IPS DF 6.9 (cell line): ENCODE measurements around the gene ENOSF1.

Experiments used
- DNase-seq: peaks from one replicate; pipeline ENCODE4 v3.0.0-alpha.2; 2013; ENCODE audit warnings: low read depth, low spot score
- H3K27ac ChIP-seq: one replicate; pipeline ENCODE4 v1.5.1; 2013; ENCODE audit warnings: low read length, control low read depth
- H3K27me3 ChIP-seq: 2 replicates; pipeline ENCODE4 v1.6.1; 2013; ENCODE audit warnings: mild to moderate bottlenecking, low read length; ENCODE audit not compliant: control insufficient read depth, insufficient read depth
- H3K36me3 ChIP-seq: 2 replicates; pipeline ENCODE4 v1.6.1; 2013; ENCODE audit warnings: low read length; ENCODE audit not compliant: control insufficient read depth, insufficient read depth
- H3K4me1 ChIP-seq: 2 replicates; pipeline ENCODE4 v1.6.1; 2013; ENCODE audit warnings: low read length; ENCODE audit not compliant: control insufficient read depth, insufficient read depth
- H3K4me3 ChIP-seq: 2 replicates; pipeline ENCODE4 v1.5.1; 2013; ENCODE audit warnings: mild to moderate bottlenecking, low read length
- H3K9me3 ChIP-seq: 2 replicates; pipeline ENCODE4 v1.6.1; 2013; ENCODE audit warnings: low read length, inconsistent platforms; ENCODE audit not compliant: control insufficient read depth, insufficient read depth
- WGBS: extraction: QIAGEN DNeasy Blood & Tissue Kit; methylation state at CpG from one replicate; pipeline ENCODE4 v1.1.7; 2013; ENCODE audit warnings: mixed read lengths, missing lambda C conversion rate; ENCODE audit not compliant: insufficient read length, insufficient coverage; 5-methylcytosine and 5-hydroxymethylcytosine counted together

ENOSF1 gene

GRCh38 chr18:658947-659533, 53.4 kb downstream of the ENOSF1 start:
- WGBS = no CpG with 5 or more reads among the region's 10 CpGs
- Histone ChIP-seq H3K36me3 (peaks cover 16% of the 10 kb centered on the region; the same call in 1 of the 2 replicates), H3K4me1 (no peaks in the 10 kb centered on the region; the same call in 1 of the 2 replicates), H3K27ac (no peak overlapping the region), H3K4me3 (peak overlapping the region; percentile 87; the same call in 1 of the 2 replicates), H3K9me3 (no peaks in the 10 kb centered on the region; the same call in 1 of the 2 replicates), H3K27me3 (no peaks in the 10 kb centered on the region)
- DNase-seq = no peak

GRCh38 chr18:658001-658946, 54.2 kb downstream of the ENOSF1 start:
- DNase-seq = no peak
- peak overlapping the region; percentile 87 for H3K4me3 ChIP-seq
- WGBS = no CpG with 5 or more reads among the region's 72 CpGs
- H3K27me3 ChIP-seq = no peaks in the 10 kb centered on the region
- H3K36me3 ChIP-seq = peaks cover 16% of the 10 kb centered on the region; the same call in 1 of the 2 replicates
- no peaks in the 10 kb centered on the region; the same call in 1 of the 2 replicates for H3K4me1 ChIP-seq
- H3K27ac ChIP-seq = no peak overlapping the region
- no peaks in the 10 kb centered on the region; the same call in 1 of the 2 replicates for H3K9me3 ChIP-seq

GRCh38 chr18:657311-658000, 55.0 kb downstream of the ENOSF1 start, which contains the start of gene TYMS:
Gene TYMS, plus strand, starts transcription at chr18:657653. Its CDS starts 90 bp downstream, at chr18:657743.
- H3K4me3 ChIP-seq = peak within 1 kb of the TSS; percentile 87
- WGBS = no CpG with 5 or more reads among the region's 79 CpGs
- H3K9me3 ChIP-seq = no peaks in the 10 kb centered on the region; the same call in 1 of the 2 replicates
- H3K27ac ChIP-seq = no peak within 1 kb of the TSS
- H3K36me3 ChIP-seq = peaks cover 16% of the 10 kb centered on the region; the same call in 1 of the 2 replicates
- H3K4me1 ChIP-seq = no peaks in the 10 kb centered on the region; the same call in 1 of the 2 replicates
- no peaks in the 10 kb centered on the region for H3K27me3 ChIP-seq
- no peak for DNase-seq

GRCh38 chr18:655445-655844, 57.0 kb downstream of the ENOSF1 start:
- Histone ChIP-seq H3K4me3 (no peak overlapping the region), H3K9me3 (no peaks in the 10 kb centered on the region), H3K36me3 (peaks cover 7% of the 10 kb centered on the region; the same call in 1 of the 2 replicates), H3K27me3 (no peaks in the 10 kb centered on the region), H3K27ac (no peak overlapping the region), H3K4me1 (no peaks in the 10 kb centered on the region; the same call in 1 of the 2 replicates)
- no peak for DNase-seq
- 100% methylated on average over 2 of the region's 6 CpGs for WGBS

GRCh38 chr18:654601-655000, 57.8 kb downstream of the ENOSF1 start:
- no peaks in the 10 kb centered on the region for H3K4me1 ChIP-seq
- no peak overlapping the region for H3K4me3 ChIP-seq
- no peaks in the 10 kb centered on the region for H3K9me3 ChIP-seq
- H3K36me3 ChIP-seq = no peaks in the 10 kb centered on the region
- no peaks in the 10 kb centered on the region for H3K27me3 ChIP-seq
- DNase-seq = no peak
- WGBS = no CpG with 5 or more reads among the region's 4 CpGs
- H3K27ac ChIP-seq = no peak overlapping the region

- no peak for DNase-seq
- H3K4me3 ChIP-seq = no peak overlapping the region
- H3K27me3 ChIP-seq = no peaks in the 10 kb centered on the region
- H3K9me3 ChIP-seq = no peaks in the 10 kb centered on the region
- no peak overlapping the region for H3K27ac ChIP-seq
- WGBS = no CpG with 5 or more reads among the region's 2 CpGs
- no peaks in the 10 kb centered on the region for H3K36me3 ChIP-seq
- no peaks in the 10 kb centered on the region for H3K4me1 ChIP-seq
Observed at GRCh38 chr18:653512-653911, 58.9 kb downstream of the ENOSF1 start.

GRCh38 chr18:652131-652530, 60.3 kb downstream of the ENOSF1 start:
- no peak overlapping the region for H3K4me3 ChIP-seq
- no peaks in the 10 kb centered on the region for H3K36me3 ChIP-seq
- no peak for DNase-seq
- no peaks in the 10 kb centered on the region for H3K4me1 ChIP-seq
- H3K9me3 ChIP-seq = no peaks in the 10 kb centered on the region
- no peaks in the 10 kb centered on the region for H3K27me3 ChIP-seq
- WGBS = no CpG with 5 or more reads among the region's 4 CpGs
- H3K27ac ChIP-seq = no peak overlapping the region

- DNase-seq = no peak
- Histone ChIP-seq H3K9me3 (no peaks in the 10 kb centered on the region), H3K4me1 (no peaks in the 10 kb centered on the region), H3K27ac (no peak overlapping the region), H3K27me3 (no peaks in the 10 kb centered on the region), H3K36me3 (no peaks in the 10 kb centered on the region), H3K4me3 (no peak overlapping the region)
- whole genome bisulfite sequencing = no CpG with 5 or more reads among the region's 6 CpGs
Observed at GRCh38 chr18:650428-650858, 62.0 kb downstream of the ENOSF1 start.

GRCh38 chr18:649341-649740, 63.1 kb downstream of the ENOSF1 start:
- Histone ChIP-seq H3K4me1 (no peaks in the 10 kb centered on the region), H3K27ac (no peak overlapping the region), H3K9me3 (no peaks in the 10 kb centered on the region), H3K4me3 (no peak overlapping the region), H3K36me3 (no peaks in the 10 kb centered on the region), H3K27me3 (no peaks in the 10 kb centered on the region)
- no CpG with 5 or more reads among the region's 5 CpGs for WGBS
- no peak for DNase-seq

GRCh38 chr18:647304-647703, 65.1 kb downstream of the ENOSF1 start:
- Histone ChIP-seq H3K27me3 (no peaks in the 10 kb centered on the region), H3K36me3 (no peaks in the 10 kb centered on the region), H3K27ac (no peak overlapping the region), H3K4me3 (no peak overlapping the region), H3K4me1 (no peaks in the 10 kb centered on the region), H3K9me3 (no peaks in the 10 kb centered on the region)
- no peak for DNase-seq
- no CpG with 5 or more reads among the region's 5 CpGs for WGBS
